ENCODE results near the gene UBTF.

UBTF gene

DNA sequence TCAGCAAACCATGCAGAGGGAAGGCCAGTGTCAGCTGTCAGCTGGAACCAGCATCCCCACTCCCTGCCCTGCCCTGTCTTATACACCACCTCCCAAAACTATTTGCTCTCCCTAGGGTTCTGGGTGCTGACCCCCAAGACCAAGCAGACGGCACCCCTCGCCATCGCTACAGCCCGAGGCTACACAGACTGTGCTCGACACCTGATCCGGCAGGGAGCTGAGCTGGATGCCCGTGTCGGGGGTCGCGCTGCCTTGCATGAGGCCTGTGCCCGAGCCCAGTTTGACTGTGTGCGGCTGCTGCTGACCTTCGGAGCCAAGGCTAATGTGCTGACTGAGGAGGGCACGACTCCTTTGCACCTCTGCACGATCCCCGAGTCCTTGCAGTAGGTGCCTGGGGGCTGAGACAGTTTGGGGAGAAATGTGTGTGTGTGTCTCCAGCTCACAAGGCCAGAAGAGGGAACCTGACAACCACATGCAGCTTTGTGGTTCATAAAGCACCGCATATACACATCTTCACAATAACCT is 47.5 kb downstream of the UBTF start:
- DNase-seq (ENCODE audit: low read depth in 2 of 2), result no peak

- DNase-seq (ENCODE audit: low read depth in 2 of 2), result no peak
Measured at GRCh38 chr17:44170499-44171201, 48.8 kb downstream of the UBTF start, which contains the start of gene ASB16. Gene ASB16, plus strand, starts transcription at chr17:44170704. Its CDS starts 86 bp downstream, at chr17:44170790.

- no peak for DNase-seq (ENCODE audit: low read depth in 2 of 2)
Measured at GRCh38 chr17:44170135-44170498, 49.4 kb downstream of the UBTF start.

DNA sequence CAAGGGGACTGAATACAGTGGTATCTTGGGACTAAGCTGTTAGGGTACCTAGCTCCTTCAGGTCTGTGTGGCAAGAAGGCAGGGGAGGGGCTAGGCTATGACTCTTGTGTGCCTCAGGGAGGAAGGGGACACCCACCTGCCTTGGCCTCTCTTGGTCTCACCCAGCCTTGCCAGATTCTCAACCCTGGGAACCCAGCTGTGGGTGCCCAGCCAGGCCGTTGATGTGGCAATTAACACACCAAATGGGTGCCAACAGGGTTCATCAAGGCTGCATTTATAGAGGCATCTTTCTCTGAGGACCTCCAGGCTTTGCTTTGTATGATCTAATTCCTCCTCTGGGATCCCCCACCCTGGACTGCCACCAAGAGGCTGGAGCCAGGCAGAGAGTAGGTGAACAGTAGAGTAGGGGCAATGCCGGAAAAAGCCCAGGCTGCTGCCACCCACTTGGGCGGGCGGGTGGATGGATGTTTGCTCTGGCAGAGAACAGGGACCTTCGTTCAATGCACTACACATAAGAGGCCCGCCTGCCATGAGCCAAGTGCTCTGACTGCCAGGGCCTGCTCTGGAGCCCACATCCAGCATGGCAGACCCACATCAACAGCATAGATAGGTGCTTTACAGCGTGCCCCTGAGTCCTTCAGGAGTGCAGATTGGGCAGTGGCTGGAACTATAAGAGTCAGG is 52.2 kb downstream of the UBTF start:
- DNase-seq (ENCODE audit: low read depth in 2 of 2), result no peak

GRCh38 chr17:44164476-44164875 is 55.0 kb downstream of the UBTF start:
- DNase-seq (ENCODE audit: low read depth in 2 of 2), result no peak

- DNase-seq (ENCODE audit: low read depth in 2 of 2), result no peak
Measured at GRCh38 chr17:44159519-44160210, 59.8 kb downstream of the UBTF start.

GRCh38 chr17:44155488-44155887 is 64.0 kb downstream of the UBTF start:
- DNase-seq (ENCODE audit: low read depth in 2 of 2), result no peak
